Cardiac fibroblast (primary cell): ENCODE measurements around the gene ACVRL1.

Experiments
- DNase-seq, 2 donors: peaks; one replicate each; pipeline versions ENCODE4 v3.0.0 to v3.0.0-alpha.2; 2010; ENCODE audit warnings: low read depth in 2 of 2
- H3K4me3 ChIP-seq, 2 donors: replicated peaks in 1 of 2; 1 replicate in 1 of 2; 2 replicates in 1 of 2; pipeline ENCODE4 v1.5.1; 2011; ENCODE audit warnings: low read depth in 2 of 2, low read length in 2 of 2, mild to moderate bottlenecking in 2 of 2, moderate library complexity in 1 of 2
- TF ChIP-seq, protein P1 (sequence below): IDR thresholded peaks from one replicate; pipeline ENCODE4 v1.5.1; 2011; ENCODE audit warnings: low read depth, mild to moderate bottlenecking, low read length, inconsistent platforms

Gene ACVRL1

DNA sequence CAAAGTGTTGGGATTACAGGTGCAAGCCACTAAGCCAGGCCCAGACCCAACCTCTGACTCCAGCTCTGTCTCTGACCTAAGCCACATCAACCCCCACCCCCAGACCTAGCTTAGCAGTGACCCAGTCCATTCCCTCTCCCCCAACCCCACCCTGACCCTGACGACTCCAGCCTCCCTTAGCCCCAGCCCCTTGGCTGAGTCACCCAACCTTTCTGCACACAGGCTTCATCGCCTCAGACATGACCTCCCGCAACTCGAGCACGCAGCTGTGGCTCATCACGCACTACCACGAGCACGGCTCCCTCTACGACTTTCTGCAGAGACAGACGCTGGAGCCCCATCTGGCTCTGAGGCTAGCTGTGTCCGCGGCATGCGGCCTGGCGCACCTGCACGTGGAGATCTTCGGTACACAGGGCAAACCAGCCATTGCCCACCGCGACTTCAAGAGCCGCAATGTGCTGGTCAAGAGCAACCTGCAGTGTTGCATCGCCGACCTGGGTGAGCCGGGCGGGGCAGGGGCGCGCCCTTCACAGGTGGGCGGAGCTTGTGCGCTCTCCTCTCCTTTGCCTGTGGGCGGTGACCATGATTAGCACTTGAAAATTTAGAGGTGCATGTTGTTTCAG lies 7.8 kb downstream of the ACVRL1 start:
- no peak for DNase-seq
- TF ChIP-seq, protein P1, sequence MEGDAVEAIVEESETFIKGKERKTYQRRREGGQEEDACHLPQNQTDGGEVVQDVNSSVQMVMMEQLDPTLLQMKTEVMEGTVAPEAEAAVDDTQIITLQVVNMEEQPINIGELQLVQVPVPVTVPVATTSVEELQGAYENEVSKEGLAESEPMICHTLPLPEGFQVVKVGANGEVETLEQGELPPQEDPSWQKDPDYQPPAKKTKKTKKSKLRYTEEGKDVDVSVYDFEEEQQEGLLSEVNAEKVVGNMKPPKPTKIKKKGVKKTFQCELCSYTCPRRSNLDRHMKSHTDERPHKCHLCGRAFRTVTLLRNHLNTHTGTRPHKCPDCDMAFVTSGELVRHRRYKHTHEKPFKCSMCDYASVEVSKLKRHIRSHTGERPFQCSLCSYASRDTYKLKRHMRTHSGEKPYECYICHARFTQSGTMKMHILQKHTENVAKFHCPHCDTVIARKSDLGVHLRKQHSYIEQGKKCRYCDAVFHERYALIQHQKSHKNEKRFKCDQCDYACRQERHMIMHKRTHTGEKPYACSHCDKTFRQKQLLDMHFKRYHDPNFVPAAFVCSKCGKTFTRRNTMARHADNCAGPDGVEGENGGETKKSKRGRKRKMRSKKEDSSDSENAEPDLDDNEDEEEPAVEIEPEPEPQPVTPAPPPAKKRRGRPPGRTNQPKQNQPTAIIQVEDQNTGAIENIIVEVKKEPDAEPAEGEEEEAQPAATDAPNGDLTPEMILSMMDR = no peak
- H3K4me3 ChIP-seq = no peak overlapping the region

DNA sequence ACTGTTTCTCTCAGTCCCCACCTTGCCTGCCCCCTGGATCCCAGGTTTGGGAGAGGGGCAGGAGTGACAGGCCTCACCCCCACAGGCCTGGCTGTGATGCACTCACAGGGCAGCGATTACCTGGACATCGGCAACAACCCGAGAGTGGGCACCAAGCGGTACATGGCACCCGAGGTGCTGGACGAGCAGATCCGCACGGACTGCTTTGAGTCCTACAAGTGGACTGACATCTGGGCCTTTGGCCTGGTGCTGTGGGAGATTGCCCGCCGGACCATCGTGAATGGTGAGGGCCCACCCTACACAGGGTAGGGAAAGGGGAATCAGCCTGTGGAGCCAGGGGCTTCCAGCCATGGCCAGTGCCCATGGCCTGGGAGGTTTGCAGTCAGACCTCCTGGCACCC lies 8.6 kb downstream of the ACVRL1 start:
- no peak overlapping the region for H3K4me3 ChIP-seq
- DNase-seq = no peak
- TF ChIP-seq, protein P1 = no peak

DNA sequence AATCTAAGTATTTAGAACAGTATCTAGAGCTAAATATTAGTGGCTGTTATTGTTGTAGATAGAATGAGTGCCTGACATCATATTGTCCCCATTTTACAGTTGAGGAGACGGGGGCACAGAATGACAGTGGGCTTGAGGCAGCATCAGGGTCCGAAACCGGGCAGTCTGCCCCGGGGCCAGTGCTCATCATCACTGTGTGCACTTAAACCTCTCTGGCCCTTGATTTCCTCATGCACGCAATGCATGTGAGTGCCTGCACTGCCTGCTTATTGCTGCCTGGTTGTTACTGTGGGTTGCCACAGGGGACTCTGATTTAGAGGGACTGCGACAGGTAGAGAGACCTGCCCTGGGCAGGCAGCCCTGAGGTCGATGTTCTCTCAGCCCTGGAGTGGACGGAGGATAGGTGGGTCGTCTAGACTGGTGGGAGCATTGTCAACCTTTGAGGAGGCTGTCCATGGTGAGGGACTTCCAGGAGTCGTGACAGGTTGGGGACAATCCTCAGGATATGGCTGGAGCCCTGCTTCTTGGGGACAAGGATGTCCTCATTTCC lies 9.8 kb downstream of the ACVRL1 start:
- TF ChIP-seq, protein P1 = no peak
- H3K4me3 ChIP-seq = no peak overlapping the region
- no peak for DNase-seq

DNA sequence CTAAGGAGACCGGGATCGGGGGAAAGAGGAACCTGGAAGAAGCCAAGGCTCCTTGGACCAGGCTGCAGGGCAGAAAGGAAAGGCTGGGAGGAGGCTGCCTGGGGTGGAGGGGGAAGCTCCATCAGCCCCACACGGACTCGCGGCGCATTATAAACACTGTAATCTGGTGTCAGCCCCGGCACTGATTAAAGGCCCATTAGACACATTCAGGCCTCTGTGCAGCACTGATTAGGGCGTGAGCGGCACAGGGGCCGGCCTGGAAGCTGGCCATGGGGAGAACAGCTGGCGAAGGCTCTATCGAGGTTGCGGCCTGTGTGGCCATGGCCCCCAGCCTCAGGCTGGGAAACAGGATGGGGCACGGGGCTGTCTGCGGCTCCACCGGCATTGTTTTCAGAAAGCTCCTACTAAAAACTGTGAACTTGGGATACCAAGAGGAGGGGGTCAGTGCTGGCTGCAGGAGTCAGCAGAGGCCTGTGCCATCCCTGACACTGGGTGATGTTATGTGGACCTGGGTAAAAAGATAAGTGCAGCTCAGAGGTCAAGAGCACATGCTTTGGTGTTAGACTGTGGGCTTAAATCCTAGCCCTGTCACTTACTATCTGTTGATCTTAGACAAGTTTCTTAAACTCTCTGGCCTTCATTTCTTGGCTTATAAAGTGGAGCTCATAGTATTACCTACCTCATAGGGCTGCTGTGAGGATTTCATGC lies 10.6 kb downstream of the ACVRL1 start:
- DNase-seq = no peak
- TF ChIP-seq, protein P1 = no peak
- H3K4me3 ChIP-seq = no peak overlapping the region

DNA sequence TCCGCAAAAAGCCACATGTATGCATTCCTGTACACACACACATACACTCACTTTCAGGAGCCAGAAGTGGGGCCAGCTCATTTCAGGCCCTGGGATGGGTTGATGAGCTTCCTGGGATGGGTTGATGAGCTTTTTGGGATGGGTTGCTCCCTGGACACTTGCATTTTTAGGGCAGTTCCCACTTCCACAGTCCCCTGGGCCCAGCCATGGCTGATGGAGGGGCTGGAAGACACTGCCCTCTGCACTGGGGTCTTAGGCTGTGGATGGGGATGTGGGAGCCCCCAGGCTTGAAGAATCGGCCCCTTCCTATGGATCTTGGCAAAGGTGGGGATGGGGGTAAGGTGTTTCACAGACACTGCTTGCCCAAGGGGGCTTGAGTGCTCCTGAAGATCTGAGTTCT lies 12.7 kb downstream of the ACVRL1 start:
- TF ChIP-seq, protein P1 = no peak
- H3K4me3 ChIP-seq = no peak overlapping the region
- no peak for DNase-seq

DNA sequence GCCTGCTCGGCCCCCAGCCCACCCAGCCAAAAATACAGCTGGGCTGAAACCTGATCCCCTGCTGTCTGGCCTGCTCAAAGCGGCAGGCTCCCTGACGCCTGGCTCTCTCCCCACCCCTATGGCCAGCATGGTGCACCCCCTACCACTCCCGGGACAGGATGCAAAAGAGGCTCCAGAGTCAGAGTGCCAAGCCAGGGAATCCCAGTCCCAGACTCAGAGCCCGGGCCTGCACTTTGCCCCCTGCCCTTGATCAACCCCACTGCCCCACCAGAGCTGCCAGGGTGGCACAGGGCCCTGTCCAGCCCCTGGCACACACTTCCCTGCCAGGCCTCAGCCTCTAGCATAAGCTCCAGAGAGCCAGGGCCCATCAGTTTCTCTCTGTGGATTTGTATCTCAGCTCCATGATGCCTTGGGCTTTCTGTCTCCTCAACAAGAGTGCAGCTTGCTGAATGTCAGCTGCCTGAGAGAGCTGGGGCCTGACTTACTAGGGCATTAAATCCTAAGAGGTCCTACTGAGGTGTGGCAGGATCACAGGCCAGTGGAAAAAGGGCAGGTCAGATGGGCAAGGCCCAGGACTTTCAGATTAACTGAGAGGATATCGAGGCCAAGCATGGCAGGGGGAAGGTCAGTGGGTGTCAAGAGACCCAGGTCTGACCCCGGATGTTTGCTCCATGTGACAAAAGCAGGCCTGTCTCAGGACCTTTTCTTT lies 13.9 kb downstream of the ACVRL1 start:
- TF ChIP-seq, protein P1 = no peak
- no peak overlapping the region for H3K4me3 ChIP-seq
- no peak for DNase-seq
